ENCODE results near the gene ZNF45.

Gene ZNF45

GRCh38 chr19:43934985-43935708 lies at the start of gene ZNF45:
TSS of gene ZNF45 (minus strand) at chr19:43935282. CDS start at chr19:43922185, 13,097 bp downstream.
- peak; percentile 90 for DNase-seq (ENCODE audit: low read depth)
- peak within 1 kb of the TSS; percentile 85 for H3K4me3 ChIP-seq (replicated peaks; ENCODE audit: low read depth, low read length)
- TF ChIP-seq CTCF (IDR thresholded peaks at IDR 0.05; ENCODE audit: low read length, missing control alignments), result no peak

GRCh38 chr19:43984687-43985000 lies 49.6 kb upstream of the ZNF45 start:
- peak overlapping the region; percentile 83 for H3K4me3 ChIP-seq (replicated peaks; ENCODE audit: low read depth, low read length)
- TF ChIP-seq CTCF (IDR thresholded peaks at IDR 0.05; ENCODE audit: low read length, missing control alignments), result no peak
- no peak for DNase-seq (ENCODE audit: low read depth)

- peak within 1 kb of the TSS; percentile 83 for H3K4me3 ChIP-seq (replicated peaks; ENCODE audit: low read depth, low read length)
- DNase-seq (ENCODE audit: low read depth), result peak; percentile 98
- TF ChIP-seq CTCF (IDR thresholded peaks at IDR 0.05; ENCODE audit: low read length, missing control alignments), result no peak
These were observed 49.0 kb upstream of the ZNF45 start, which contains the start of gene ZNF155 for GRCh38 chr19:43983912-43984686. TSS of gene ZNF155 (plus strand) at chr19:43984188. CDS start at chr19:43988544, 4,356 bp downstream.

GRCh38 chr19:43983544-43983911 lies 48.4 kb upstream of the ZNF45 start:
- peak overlapping the region; percentile 83 for H3K4me3 ChIP-seq (replicated peaks; ENCODE audit: low read depth, low read length)
- no peak for TF ChIP-seq CTCF (IDR thresholded peaks at IDR 0.05; ENCODE audit: low read length, missing control alignments)
- no peak for DNase-seq (ENCODE audit: low read depth)

- TF ChIP-seq CTCF (IDR thresholded peaks at IDR 0.05; ENCODE audit: low read length, missing control alignments), result no peak
- H3K4me3 ChIP-seq (replicated peaks; ENCODE audit: low read depth, low read length), result no peak overlapping the region
- DNase-seq (ENCODE audit: low read depth), result no peak
These were observed 41.6 kb upstream of the ZNF45 start for GRCh38 chr19:43976732-43977131.

- DNase-seq (ENCODE audit: low read depth), result peak; percentile 10
- no peak overlapping the region for H3K4me3 ChIP-seq (replicated peaks; ENCODE audit: low read depth, low read length)
- no peak for TF ChIP-seq CTCF (IDR thresholded peaks at IDR 0.05; ENCODE audit: low read length, missing control alignments)
These were observed 31.1 kb upstream of the ZNF45 start for GRCh38 chr19:43966079-43966694.

All from fibroblast of pulmonary artery (primary cell).